ENCODE results near the gene SPATA32.

- no peak for TF ChIP-seq CTCF (IDR thresholded peaks at IDR 0.05)
- no peak for TF ChIP-seq EP300 (IDR thresholded peaks at IDR 0.05; ENCODE audit: low read depth)
- TF ChIP-seq POLR2A (IDR thresholded peaks at IDR 0.05) = no peak
These were observed 29.1 kb downstream of the SPATA32 start for GRCh38 chr17:45232514-45233422.

Data from transverse colon (tissue), 3 donors.